Ovary (tissue), 9 donors: ENCODE measurements around the gene LRRC27. TPM values are rescaled to one million over a fixed set of nuclear protein-coding genes. Genes with fewer than 3 reads are reported as not detected.
"Not testable (repeated sequence)": the region's sequence is repeated elsewhere in the genome, so short reads cannot be mapped to it uniquely, and the experiment has no call there.

ENCODE experiments used
- DNase-seq, 5 donors: peaks; one replicate each; pipeline ENCODE4 v3.0.0-alpha.2; 2019 to 2020
- H3K27ac ChIP-seq, 2 donors: fragments of 200-600 bp; one replicate each; pipeline versions ENCODE4 v1.5.1 to v1.8.0; 2019 to 2022
- H3K27me3 ChIP-seq: fragments of 200-600 bp; one replicate; pipeline ENCODE4 v1.8.0; 2022
- H3K36me3 ChIP-seq: fragments of 200-600 bp; sonication (generic); one replicate; pipeline ENCODE4 v1.5.1; 2019
- H3K4me1 ChIP-seq: one replicate; pipeline ENCODE4 v1.8.1; 2013; ENCODE audit warnings: mild to moderate bottlenecking, moderate library complexity; ENCODE audit not compliant: insufficient read depth
- H3K4me3 ChIP-seq: fragments of 200-600 bp; sonication (generic); one replicate; pipeline ENCODE4 v1.5.1; 2017
- H3K9me3 ChIP-seq, 2 donors: fragments of 200-600 bp in 1 of 2; sonication (generic) in 1 of 2; one replicate each; pipeline versions ENCODE4 v1.5.1 to v1.8.1; 2013 to 2019; ENCODE audit warnings: mild to moderate bottlenecking in 1 of 2, moderate library complexity in 1 of 2
- EP300 ChIP-seq: sonication (generic); formaldehyde crosslinking; IDR thresholded peaks from one replicate; pipeline ENCODE4 v1.6.1; 2017; ENCODE audit warnings: antibody characterized with exemption
- POLR2A ChIP-seq: fragments of 450-650 bp; IDR thresholded peaks from one replicate; pipeline ENCODE4 v1.6.1; 2017; ENCODE audit warnings: antibody characterized with exemption, mild to moderate bottlenecking, moderate library complexity
- WGBS, 3 donors: extraction: QIAGEN DNeasy Blood & Tissue Kit in 1 of 3; methylation state at CpG; one replicate each; pipeline versions ENCODE4 v1.1.5 to v1.1.7; 2013 to 2017; 5-methylcytosine and 5-hydroxymethylcytosine counted together
- intact Hi-C, 4 donors: fragments of 100-400 bp; cut with DNase I; formaldehyde crosslinking; loops; one replicate each; pipeline versions ENCODE4 v1.11.0 to v1.15.1; 2022 to 2023
- polyA plus RNA-seq, 2 donors: library from polyadenylated mRNA; stranded (reverse); fragments of 200-250 nt in 1 of 2; fragments of 350-450 nt in 1 of 2; fragmentation: Illumina TruSeq in 1 of 2; extraction: RNeasy Lipid Tissue Mini Kit (QIAGEN cat#74804) in 1 of 2; gene quantifications; one replicate each; pipeline ENCODE4 v1.2.3, GENCODE V29; 2013 to 2014
- total RNA-seq, 7 donors: library from RNA; depleted of rRNA in 2 of 7; stranded (reverse); fragments of >200 nt in 2 of 7; fragmentation: NEBNext Ultra II Directional in 3 of 7; extraction: Animal tissue kit (Norgen Biotek cat#: 25700) in 3 of 7; gene quantifications; one replicate each; pipeline versions ENCODE4 v1.1.0 to v1.2.4, GENCODE V29; 2016 to 2023
- TF ChIP-seq, protein P1 (sequence below), 3 donors: fragments of 450-650 bp in 2 of 3; fragments of 200-600 bp in 1 of 3; IDR thresholded peaks; one replicate each; pipeline versions ENCODE4 v1.5.1 to v1.8.0; 2016 to 2022; ENCODE audit warnings: antibody characterized with exemption in 3 of 3, mild to moderate bottlenecking in 1 of 3
- donor health status: DM: no; HTN: no; CAD: no; lungs with moderate emphysema.
- donor health status: DM: no; HTN: no; CAD: no.
- donor health status: Bipolar disorder and iron deficiency.
- donor health status: DM: yes; HTN: yes; CAD: no.
- donor health status: DM: no; HTN: no; CAD: no.
- donor health status: DM: yes; HTN: yes; CAD: no.

The LRRC27 gene
- total and polyA plus RNA-seq, 9 donors, result 7.4 to 12.3 (median 9.3) TPM

DNA sequence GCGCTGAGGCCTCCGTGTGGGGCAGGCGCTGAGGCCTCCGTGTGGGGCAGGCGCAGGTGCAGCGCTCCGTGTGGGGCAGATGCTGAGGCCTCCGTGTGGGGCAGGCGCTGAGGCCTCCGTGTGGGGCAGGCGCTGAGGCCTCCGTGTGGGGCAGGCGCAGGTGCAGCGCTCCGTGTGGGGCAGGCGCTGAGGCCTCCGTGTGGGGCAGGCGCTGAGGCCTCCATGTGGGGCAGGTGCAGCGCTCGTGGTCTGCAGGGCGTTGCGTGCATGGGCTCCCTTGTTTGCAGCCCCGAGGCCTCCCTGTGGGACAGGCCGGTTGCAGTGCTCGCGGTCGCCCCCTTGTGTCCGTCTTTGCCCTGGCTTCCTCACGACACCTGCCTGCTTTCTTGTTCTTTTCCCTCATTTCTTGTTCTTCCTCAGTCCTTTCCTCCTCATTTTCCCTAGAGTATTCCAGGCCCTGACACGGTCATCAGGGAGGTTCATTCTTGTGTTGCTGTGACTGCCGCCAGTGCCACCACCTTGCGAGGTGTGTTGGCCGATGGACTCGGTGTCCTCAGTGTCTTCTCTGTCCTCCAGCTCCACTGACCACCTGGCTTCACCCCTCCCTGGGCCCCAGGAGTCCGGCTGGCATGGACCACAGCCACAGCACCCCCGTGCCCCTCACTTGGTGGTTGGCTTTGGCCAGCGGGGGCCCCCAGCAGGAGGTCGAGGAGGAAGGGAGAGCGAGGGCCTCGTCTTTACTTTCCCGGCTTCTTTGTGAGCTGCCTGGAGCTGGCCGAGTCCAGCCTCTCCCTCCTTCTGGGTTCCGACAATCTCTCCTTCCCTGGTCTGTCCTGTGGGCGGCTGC is 20.7 kb downstream of the LRRC27 start:
- H3K4me3 ChIP-seq, H3K9me3 ChIP-seq, H3K27me3 ChIP-seq, H3K36me3 ChIP-seq, H3K4me1 ChIP-seq, H3K27ac ChIP-seq: not testable (repeated sequence)
- TF ChIP-seq, protein P1, sequence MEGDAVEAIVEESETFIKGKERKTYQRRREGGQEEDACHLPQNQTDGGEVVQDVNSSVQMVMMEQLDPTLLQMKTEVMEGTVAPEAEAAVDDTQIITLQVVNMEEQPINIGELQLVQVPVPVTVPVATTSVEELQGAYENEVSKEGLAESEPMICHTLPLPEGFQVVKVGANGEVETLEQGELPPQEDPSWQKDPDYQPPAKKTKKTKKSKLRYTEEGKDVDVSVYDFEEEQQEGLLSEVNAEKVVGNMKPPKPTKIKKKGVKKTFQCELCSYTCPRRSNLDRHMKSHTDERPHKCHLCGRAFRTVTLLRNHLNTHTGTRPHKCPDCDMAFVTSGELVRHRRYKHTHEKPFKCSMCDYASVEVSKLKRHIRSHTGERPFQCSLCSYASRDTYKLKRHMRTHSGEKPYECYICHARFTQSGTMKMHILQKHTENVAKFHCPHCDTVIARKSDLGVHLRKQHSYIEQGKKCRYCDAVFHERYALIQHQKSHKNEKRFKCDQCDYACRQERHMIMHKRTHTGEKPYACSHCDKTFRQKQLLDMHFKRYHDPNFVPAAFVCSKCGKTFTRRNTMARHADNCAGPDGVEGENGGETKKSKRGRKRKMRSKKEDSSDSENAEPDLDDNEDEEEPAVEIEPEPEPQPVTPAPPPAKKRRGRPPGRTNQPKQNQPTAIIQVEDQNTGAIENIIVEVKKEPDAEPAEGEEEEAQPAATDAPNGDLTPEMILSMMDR (IDR thresholded peaks at IDR 0.05), result peak; percentile 33 to 83 (median 61)
- DNase-seq, result peak; percentile 67 to 85 (median 80)
- WGBS, 3 donors, result 50 to 52% (median 52%) methylated on average over 26 to 38 of the region's 44 CpGs
- intact Hi-C loops, result loop anchor here in 3 of 4 donors (2.0 to 5.0 kb wide), 2 partner anchors 130 kb away; no protein-coding TSS in a partner anchor

GRCh38 chr10:132353456-132354355 is 21.7 kb downstream of the LRRC27 start:
- intact Hi-C loops, result loop anchor here (2.0 to 5.0 kb wide), 2 partner anchors 131 kb away; no protein-coding TSS in a partner anchor
- Histone ChIP-seq H3K4me3 (no peak overlapping the region), H3K36me3 (no peaks in the 10 kb centered on the region), H3K4me1 (no peaks in the 10 kb centered on the region), H3K27ac (no peak overlapping the region), H3K9me3 (no peaks in the 10 kb centered on the region), H3K27me3 (no peaks in the 10 kb centered on the region)
- 88 to 93% (median 91%) methylated on average over 16 to 20 of the region's 20 CpGs for WGBS, 3 donors
- TF ChIP-seq, protein P1 (IDR thresholded peaks at IDR 0.05), result no peak
- TF ChIP-seq POLR2A, result no peak
- no peak for TF ChIP-seq EP300
- DNase-seq, result peak in 1 of 5 donors; percentile 27

DNA sequence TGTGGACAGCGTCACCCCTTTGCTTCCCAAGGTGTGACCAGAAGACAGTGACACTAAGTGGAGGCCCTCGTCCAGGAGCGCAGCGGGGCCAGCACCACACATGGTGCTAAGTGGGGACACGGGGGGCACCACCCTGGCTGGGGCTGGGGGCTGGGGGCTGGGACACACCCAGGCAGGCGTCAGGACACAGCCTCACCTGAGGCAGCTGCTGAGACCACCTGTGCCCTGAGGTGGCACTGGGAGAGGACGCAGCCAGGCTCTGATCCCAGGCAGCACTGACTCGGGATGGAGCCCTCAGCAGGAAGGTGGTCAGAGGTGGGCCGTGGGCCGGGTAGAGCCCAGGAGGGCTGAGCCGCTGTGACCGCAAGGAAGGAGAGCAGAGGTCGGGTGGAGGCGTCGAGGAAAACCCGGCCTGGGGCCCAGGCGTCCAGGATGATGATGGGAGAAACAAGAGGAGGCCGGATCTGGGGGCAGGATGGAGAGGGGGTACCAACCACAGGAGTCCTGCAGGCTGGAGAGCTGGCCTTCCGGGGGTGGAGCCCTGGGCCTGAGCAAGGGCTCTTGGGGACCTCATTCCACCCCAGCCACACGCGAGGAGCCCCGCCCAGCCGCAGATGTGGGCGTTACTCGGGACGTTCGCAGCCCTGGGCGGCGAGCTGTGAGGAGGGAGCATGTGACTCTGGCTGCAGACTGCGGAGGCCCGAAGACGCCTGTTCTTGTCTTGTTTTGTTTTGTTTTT is 22.5 kb downstream of the LRRC27 start:
- Histone ChIP-seq H3K9me3 (no peaks in the 10 kb centered on the region), H3K4me3 (no peak overlapping the region), H3K27ac (no peak overlapping the region), H3K27me3 (no peaks in the 10 kb centered on the region), H3K4me1 (no peaks in the 10 kb centered on the region), H3K36me3 (no peaks in the 10 kb centered on the region)
- TF ChIP-seq, protein P1 (IDR thresholded peaks at IDR 0.05), result no peak
- TF ChIP-seq EP300 (no peak), POLR2A (no peak)
- peak in 1 of 5 donors; percentile 29 for DNase-seq
- intact Hi-C loops, result loop anchor here in 3 of 4 donors (2.0 to 5.0 kb wide), 3 partner anchors 132 to 1102 kb away; no protein-coding TSS in a partner anchor
- 83 to 87% (median 86%) methylated on average over 31 to 32 of the region's 32 CpGs for WGBS, 3 donors

DNA sequence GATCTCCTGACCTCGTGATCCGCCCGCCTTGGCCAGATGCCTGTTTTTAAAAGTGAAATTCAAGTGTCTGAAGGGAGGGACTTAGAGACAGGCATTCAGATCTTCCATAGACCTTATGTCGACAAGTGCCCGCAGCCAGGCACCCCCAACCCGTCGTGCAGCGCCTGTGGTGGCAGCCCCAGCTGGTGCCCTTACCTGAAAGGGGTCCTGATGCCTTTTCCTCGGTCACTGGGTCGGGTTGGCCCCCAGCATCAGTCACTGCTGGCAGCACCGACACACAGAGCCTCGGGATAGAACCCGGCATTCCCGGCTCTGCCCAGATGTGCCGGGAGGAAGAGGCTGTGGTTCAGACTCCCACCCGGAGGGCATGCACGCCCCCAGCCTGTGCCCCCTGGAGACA is 23.3 kb downstream of the LRRC27 start:
- TF ChIP-seq EP300, result no peak
- TF ChIP-seq, protein P1 (IDR thresholded peaks at IDR 0.05), result no peak
- TF ChIP-seq POLR2A, result no peak
- DNase-seq, result peak in 1 of 5 donors; percentile 25
- intact Hi-C loops, result loop anchor here in 2 of 4 donors (2.0 to 5.0 kb wide), 2 partner anchors 132 to 1103 kb away; no protein-coding TSS in a partner anchor
- H3K4me3 ChIP-seq, result no peak overlapping the region
- no peaks in the 10 kb centered on the region for H3K27me3 ChIP-seq
- no peaks in the 10 kb centered on the region for H3K9me3 ChIP-seq
- H3K27ac ChIP-seq, result no peak overlapping the region
- H3K4me1 ChIP-seq, result no peaks in the 10 kb centered on the region
- 88 to 92% (median 88%) methylated on average over 16 to 17 of the region's 17 CpGs for WGBS, 3 donors
- H3K36me3 ChIP-seq, result no peaks in the 10 kb centered on the region
